HG03378 (cell line): ENCODE results near the gene PRICKLE2.
A peak's percentile ranks its signal among the peaks of the same experiment; 100 is the strongest.

ENCODE experiments used
- ATAC-seq: cut with Tn5 transposase; IDR thresholded peaks from one replicate; pipeline ENCODE4 v1.9.1; 2021; ENCODE audit warnings: mild to moderate bottlenecking, moderate library complexity; ENCODE audit not compliant: unreplicated experiment

Gene PRICKLE2, protein sequence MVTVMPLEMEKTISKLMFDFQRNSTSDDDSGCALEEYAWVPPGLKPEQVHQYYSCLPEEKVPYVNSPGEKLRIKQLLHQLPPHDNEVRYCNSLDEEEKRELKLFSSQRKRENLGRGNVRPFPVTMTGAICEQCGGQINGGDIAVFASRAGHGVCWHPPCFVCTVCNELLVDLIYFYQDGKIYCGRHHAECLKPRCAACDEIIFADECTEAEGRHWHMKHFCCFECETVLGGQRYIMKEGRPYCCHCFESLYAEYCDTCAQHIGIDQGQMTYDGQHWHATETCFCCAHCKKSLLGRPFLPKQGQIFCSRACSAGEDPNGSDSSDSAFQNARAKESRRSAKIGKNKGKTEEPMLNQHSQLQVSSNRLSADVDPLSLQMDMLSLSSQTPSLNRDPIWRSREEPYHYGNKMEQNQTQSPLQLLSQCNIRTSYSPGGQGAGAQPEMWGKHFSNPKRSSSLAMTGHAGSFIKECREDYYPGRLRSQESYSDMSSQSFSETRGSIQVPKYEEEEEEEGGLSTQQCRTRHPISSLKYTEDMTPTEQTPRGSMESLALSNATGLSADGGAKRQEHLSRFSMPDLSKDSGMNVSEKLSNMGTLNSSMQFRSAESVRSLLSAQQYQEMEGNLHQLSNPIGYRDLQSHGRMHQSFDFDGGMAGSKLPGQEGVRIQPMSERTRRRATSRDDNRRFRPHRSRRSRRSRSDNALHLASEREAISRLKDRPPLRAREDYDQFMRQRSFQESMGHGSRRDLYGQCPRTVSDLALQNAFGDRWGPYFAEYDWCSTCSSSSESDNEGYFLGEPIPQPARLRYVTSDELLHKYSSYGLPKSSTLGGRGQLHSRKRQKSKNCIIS

DNA sequence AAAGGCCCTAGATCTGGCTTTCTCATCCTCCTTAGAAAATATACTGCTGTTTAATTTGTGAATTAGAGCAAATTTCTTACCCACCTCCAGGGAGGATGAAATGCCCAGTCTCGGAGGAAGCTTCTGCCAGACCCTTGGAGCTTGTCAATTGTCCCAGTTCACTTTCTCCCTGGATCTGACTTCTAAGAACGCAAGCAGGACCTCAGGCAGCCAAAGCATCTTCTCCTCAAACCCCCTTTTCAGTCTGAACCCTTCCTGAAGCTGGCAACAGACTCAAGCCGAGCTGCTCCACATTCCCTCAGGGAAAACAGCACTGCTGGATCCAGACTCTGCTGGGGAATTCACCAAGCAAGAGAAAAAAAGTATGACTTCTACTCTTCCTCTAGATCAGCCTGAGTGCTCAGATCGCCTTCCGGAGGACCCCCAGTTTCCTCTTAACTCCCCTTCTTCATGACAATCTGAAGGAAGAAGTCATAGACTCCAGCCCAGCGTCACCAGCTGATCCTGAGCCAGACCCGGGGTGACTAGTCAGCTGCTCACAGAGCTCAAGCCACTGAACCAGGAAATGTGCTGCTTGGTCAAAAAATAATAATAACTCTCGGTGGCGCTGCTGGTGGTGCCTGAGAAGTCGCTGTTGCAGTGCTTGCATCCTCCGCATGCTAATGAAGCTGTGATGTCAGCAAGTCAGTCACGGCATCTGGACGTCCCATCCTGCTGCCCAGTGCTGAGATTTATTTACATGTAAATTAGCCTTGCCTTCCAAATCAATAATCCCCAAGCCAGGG is at the start of gene PRICKLE2:
PRICKLE2 (minus strand) TSS at position 641 of the 785 bp plus-strand sequence. CDS start 26,539 bp downstream, outside the sequence.
- peak; percentile 86 for ATAC-seq

DNA sequence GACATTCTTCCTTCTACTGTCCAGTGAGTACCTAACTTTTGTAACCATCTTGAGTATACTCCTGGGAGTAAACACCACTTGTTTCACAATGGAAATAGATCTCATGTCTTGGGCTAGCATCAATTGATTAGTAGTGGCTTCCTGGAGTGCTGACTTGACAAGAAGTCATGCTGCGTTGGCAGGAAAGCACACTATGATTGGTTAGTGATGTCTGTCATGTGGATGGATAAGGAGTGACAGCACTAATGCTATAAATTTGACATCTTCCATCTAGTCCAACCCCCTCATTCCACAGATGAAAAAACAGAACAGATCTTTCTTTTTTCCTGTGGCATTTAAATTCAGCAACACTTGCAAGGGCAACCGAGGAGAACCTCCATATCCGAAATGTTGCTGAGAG is 47.6 kb upstream of the PRICKLE2 start:
- ATAC-seq = no peak

DNA sequence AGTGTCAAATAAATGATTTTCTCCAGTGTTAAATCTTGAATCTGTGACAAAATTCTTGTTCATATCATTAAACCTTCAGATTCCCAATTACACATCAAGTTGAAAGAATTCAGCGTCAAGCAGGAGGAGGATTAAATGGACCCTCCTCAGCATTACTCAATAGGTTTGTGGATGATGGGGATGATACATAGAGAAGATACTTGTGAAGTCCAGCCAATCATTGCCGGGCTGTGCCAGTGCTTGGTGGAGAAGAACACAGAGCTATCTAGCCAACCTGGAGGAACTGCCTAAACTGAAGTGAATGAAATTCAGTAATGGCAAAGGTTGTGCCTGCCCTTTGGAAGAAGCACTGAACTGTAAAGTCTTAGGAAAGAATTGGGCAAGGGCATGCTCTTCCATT is 47.0 kb upstream of the PRICKLE2 start:
- ATAC-seq = no peak

DNA sequence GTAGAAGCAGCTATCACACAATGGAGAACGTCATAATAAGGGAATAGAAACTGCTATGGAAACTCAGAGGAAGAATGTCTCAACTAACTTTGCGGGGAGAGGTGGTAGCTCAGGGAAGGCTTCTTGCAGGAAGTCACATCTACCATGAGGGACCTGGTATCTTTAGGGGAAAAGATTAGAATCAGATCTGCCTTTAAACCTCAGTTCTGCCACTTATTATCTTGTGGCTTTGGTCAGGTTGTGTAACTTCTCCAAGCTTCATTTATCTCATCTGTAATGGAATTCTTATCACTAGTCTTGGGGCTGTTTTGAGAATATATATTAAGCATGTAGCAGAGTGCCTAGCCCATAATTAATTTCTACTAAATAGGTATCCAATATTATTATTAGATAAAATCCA is 46.4 kb upstream of the PRICKLE2 start:
- ATAC-seq = no peak

DNA sequence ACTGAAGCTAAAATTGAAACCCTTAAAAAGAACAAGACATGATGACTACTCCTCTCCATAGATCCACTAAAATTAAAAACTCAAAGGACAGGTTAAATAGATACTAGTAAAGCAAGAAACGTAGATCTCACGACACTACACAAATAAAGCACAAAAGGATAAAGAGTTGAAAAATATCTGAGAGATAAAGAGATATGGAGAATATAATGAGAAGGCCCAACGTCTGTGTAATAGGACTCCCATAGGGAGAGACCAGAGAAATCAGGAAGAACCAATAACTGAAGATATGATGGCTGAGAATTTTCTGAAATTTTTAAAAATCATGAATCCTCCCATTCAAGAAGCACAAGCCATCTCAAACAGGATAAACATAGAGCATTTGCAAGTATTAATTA is 45.6 kb upstream of the PRICKLE2 start:
- no peak for ATAC-seq

DNA sequence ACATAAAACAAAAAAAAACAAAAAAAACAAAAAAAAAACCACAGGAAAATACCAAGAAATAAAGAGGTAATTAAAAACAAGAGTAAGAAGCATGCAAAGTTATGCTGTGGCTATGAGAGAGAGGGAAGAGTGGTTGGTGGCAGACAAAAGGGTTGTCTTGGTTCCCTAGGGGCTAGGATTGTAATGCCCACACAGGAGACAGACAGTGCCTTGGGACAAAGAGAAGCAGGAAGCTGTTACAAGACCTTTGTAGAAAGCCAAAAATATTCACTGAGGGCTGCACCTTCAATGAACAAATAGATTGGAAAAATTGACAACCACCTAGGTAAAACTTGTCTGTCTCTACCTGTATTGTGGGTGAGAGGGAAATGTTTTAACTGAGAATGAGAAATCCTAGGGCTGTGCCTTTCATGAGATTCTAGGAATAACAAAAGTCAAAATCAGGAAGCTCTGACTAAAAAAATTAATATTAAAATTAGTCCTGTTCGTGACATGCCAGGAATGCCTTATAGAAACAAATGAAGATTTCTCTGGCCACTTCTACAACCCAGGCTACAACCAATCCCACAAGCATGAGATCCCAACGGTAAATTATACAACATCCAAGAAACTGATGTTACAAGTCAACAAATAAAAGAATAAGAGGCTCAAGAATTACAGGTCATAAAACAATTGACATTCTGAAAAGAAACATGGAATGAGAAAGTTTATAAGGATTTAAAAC is 45.0 kb upstream of the PRICKLE2 start:
- no peak for ATAC-seq

DNA sequence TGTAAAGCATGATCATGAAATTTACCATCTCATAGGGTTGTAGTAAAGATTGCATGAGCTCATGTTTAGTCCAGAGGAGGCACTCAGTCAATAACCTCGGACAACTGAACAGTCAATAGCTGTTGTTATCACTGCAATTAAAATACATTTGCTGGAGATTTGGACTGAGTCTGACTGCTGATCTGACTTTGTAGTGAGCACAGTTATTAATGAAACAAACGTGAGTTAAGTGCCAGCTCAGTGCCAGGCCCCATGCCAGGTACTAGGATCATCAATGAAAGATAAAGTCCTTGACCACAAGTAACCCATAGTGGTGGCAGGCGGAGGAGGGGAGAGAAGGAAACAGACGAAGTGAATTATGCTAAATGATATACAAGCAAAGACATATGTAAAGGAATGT is 43.7 kb upstream of the PRICKLE2 start:
- ATAC-seq = no peak

DNA sequence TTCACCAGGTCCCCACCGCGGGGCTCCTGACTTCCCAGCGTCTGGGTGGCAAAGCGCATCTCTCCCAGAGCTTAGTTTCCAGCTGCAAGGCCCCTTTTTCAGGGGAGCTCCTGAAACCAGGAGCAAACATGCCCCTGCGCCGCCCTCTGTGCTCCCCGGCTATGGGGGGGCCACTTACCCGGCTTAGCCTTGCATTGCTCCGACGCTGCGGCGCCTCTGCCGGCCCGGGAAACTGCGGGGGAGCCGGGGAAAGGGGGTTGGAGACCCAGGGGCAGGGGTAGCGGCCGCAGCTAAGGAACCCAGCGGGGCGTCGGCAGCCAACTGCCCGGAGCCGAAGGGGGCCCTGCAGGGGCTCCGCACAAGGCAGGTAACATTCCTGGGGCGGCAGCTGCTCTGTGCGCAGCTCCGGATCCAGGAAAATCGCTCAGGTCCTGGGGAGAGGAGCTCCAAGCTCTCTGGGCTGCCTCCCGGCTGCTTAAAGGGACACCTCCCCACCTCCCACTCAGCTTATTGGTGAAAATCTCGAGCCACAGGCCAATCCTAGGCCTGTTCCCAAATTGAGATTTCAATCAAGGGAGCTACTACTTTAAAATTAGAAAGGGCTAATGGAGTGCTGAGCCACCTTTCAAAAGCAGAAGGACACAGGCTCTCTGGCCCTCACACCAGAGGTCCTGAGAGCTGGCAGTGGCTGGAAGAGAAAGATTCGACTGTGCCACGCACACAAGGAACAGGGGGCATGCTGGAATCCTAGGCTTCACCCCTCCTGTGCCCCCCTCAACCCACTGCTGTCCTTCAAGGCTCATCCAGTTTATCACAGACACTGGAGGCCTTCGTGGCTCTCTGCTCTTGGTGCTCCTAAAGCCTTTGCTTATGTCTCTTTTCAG is 42.7 kb upstream of the PRICKLE2 start:
- ATAC-seq = no peak

DNA sequence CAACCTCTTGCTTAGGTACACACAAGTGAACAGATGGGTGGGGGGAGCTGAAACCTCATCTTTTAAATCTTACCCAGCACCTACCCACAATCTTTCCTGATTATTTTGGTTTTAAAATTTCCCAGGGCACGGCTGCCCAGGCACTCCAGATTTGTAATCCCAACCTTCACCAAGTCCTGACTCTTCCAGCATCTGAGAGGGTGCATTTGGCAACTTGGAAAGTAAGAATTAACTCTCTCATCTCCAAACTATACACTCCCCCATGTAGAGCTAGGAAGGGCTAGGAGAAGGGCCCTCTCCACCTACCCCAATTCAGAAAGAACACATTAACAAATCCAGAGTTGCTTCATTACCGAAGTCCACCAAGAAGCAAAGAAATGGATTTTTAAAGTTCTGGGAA is 41.7 kb upstream of the PRICKLE2 start:
- ATAC-seq = no peak

DNA sequence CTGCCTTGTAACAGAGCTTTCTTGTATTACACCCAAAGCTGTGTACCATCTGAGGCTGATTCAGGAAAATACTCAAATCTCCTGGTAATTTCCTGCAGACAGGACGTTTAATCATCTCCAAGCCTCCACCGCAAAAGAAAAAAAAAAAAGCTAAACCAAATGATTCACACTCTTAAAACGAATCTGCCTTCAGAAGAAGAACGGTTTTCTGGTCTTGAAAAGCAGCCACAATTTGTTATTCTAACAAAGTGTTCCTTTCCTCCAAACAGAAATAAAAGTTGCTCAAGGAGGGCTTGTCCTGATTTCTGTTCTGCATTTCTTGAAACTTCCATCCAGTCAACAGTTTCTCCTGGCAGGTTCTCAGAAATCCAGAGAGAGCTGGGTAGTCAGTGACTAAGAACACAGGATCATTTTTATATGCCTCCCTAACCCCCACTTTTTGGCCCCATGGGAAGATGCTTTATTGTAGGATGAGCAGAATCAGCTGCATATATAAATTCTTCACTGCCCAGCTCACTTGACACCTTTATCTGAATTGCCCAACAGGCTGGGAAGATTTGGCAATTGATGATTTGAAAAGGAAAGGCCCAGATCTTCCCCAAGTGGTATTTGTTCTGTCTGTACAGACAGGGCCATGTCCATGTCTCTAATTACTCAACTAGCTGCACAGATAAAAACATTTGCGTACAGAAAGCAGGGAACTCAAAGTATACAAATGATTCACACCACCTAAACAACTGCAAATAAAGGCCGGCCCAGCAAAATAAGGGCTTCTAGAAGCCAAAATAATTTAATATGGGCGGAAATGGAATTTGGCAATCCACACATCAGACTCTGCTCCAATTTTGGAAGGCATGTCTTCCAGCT is 41.0 kb upstream of the PRICKLE2 start:
- no peak for ATAC-seq

DNA sequence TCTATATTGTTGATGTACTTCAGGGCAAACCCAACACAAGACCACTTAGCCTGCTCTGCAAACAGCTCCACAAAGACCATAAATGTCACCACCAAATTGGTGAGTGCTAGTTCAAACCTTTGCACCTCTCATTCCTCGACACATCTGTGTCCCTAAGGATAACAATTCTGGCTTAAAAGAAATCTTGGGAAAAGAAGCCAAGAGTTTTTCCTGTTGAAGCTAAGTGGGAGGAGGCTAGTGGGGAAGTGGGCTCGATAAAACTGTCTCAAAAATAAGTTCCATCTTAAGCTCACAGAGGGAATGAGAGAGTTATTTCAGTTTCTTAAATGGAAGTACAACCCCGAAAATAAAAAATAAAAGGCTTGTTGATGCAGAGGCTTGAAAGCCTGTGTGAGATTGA is 40.4 kb upstream of the PRICKLE2 start:
- no peak for ATAC-seq

DNA sequence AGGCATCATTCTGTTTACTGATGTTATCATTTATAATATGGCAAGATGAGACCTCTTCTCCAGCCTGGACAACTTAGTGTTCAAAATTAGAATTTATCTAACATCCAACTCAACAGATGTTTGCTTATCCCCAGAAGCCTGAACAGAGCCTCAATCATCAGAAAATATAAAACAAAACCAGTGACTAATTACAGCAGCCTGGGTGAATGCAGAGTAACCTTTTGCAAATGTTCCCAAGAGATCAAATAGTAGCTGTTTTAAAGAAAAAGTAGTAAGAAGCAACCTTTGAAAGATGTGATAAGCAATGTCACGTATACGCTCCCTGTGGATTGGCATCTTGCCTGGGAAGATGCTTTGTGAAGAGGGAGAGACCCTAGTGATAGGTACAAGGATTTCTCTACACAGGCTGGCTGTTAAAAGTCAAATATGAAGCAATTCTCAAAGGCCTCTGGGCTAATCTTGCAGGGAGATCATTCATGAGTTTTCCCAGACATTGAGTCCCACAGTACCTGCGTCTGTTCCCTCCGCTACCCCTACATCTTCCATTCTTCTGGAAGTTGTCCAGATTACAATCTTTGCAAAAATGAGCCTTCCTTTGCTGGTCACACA is 39.3 kb upstream of the PRICKLE2 start:
- ATAC-seq = no peak

DNA sequence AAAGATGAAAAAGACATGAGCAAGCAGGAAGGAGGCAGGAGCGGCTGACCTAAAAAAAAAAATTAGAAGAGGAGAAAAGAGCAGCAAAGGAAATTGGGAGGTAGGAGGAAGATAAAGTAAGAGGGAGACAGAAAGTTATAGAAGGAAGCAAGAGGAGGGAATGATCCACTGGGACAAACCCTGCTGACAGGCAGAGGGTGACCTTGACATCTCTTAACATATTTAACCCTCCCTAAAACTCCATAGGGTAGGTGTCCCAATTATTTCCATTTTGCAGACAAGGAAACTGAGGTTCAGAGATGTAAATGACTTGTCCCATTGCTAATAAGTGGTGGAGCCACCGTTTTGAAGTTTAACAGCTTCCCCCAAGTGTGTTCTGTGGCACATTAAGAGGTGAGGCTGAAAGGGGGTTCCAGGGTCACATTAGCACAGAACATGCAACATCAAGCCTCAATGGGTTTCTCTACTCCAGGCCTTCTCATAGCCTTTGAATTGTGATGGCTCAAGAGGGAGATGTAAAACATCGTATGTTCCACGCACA is 37.4 kb upstream of the PRICKLE2 start:
- no peak for ATAC-seq

DNA sequence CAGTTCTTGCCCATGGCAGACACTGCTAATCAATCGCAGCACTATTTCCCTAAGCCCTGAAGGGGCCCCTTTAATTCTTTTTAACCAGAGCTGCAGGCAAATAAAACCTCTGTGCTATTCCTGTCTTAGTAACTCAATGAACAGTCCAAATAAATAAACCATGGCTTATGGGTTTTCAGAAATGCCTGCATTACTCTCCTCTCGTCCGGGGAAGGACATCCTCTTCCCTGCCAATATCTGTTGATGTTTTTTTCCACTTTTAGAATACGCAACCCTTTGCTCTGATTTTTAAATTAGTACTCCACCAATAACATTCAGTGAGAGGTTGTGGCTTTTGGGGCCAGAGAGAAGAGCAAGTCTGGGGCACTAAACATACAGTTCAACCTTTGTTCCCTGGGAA is 35.2 kb upstream of the PRICKLE2 start:
- no peak for ATAC-seq

DNA sequence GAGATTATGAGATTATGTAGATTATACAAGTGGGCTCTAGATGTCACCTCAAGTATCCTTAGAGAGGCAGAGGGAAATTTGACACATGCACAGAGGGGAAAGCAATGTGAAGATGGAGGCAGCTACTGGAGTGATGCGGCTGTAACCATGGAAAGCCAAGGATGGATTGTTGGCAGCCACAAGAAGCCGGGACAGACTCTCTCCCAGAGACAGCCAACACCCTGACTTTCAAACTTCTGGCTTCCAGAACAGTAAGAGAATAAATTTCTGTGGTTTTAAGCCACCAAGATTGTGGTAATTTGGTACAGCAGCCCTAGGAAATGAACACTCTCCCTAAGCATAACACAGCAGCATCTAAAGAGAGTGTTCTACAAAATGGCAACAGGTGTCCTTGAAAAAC is 34.4 kb upstream of the PRICKLE2 start:
- ATAC-seq = no peak

DNA sequence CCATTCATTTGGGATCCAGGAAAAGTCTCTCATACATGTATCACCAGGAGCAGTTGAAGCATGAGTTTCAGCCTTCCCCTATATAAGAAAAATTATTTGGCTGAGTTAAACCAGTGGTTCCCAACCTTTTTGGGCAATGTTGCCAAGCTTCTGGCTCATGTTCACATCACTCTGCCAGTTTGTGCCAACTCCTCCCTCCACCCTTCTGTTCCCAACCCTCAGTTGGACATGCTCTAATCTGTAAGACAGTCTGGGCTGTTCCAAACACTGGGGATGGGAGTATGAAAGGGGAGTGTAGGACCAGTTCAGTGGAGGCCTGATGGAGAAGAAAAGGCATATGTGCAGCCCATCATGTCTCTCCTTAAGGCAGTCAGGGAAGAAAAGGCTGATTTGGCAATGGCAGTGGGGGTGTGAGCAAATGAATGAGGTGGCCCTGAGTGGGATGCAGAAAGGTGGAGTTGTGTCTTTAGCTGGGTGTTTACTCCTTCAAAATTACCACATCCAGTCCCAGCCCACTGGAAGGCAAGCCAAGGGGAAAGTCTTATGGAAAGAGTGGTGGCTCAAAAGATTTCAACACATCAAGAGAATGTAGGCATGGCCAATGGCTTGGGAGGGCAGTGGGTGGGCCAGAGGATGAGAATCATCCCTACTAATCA is 32.0 kb upstream of the PRICKLE2 start:
- ATAC-seq = no peak

DNA sequence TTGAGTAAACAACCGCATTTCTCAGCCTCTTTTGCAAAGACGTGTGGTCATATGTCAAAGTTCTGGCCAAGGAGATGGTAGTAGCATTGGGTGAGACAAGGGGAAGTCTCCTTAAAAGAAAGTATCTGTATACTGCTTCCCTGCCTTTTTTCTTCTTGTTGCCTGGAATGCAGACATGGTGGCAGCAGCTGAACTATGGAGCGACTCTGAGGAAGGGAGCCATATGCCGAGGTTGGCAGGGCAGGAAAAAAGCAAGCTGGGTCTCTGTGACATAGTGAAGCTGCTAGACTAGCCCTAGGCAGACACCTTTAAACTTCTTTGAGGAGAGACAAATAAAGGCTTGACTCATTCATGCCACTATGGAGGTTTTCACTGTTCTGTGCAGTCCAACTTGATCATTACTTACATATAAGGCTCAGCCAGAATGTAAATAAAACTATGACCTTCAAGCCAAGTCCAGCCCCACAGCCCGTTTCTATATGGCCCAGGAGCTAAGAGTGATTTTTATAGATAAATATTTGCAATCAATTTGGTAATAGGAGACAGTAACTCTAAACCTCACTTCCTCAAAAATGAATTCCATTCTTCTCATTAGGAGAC is 30.6 kb upstream of the PRICKLE2 start:
- no peak for ATAC-seq
